HG02973 (cell line): ENCODE data around the gene MTMR12.
A peak's percentile ranks its signal among the peaks of the same experiment; 100 is the strongest.

ENCODE experiments used
- ATAC-seq: cut with Tn5 transposase; IDR thresholded peaks from one replicate; pipeline ENCODE4 v1.9.1; 2021; ENCODE audit warnings: moderate library complexity; ENCODE audit not compliant: unreplicated experiment

The MTMR12 gene

GRCh38 chr5:32277798-32278197, 34.9 kb downstream of the MTMR12 start:
- peak; percentile 33 for ATAC-seq

- peak; percentile 49 for ATAC-seq
Measured at GRCh38 chr5:32276173-32276853, 36.4 kb downstream of the MTMR12 start.

- no peak for ATAC-seq
Measured at GRCh38 chr5:32275396-32275741, 37.4 kb downstream of the MTMR12 start.

- no peak for ATAC-seq
Measured at GRCh38 chr5:32274548-32275395, 38.0 kb downstream of the MTMR12 start.

- no peak for ATAC-seq
Measured at GRCh38 chr5:32273821-32274220, 38.9 kb downstream of the MTMR12 start.

- ATAC-seq = no peak
Measured at GRCh38 chr5:32272746-32273145, 40.0 kb downstream of the MTMR12 start.

GRCh38 chr5:32270946-32271345, 41.8 kb downstream of the MTMR12 start:
- no peak for ATAC-seq

- no peak for ATAC-seq
Measured at GRCh38 chr5:32270178-32270577, 42.6 kb downstream of the MTMR12 start.

- ATAC-seq = no peak
Measured at GRCh38 chr5:32265902-32266301, 46.8 kb downstream of the MTMR12 start.

- no peak for ATAC-seq
Measured at GRCh38 chr5:32264957-32265572, 47.7 kb downstream of the MTMR12 start.

- no peak for ATAC-seq
Measured at GRCh38 chr5:32263684-32264083, 49.1 kb downstream of the MTMR12 start.

- peak; percentile 84 for ATAC-seq
Measured at GRCh38 chr5:32261198-32261597, 51.5 kb downstream of the MTMR12 start.

- ATAC-seq = no peak
Measured at GRCh38 chr5:32259033-32259432, 53.7 kb downstream of the MTMR12 start.

GRCh38 chr5:32258424-32258823, 54.3 kb downstream of the MTMR12 start:
- ATAC-seq = no peak

GRCh38 chr5:32255540-32255900, 57.2 kb downstream of the MTMR12 start:
- ATAC-seq = no peak

GRCh38 chr5:32254881-32255539, 57.7 kb downstream of the MTMR12 start:
- no peak for ATAC-seq

GRCh38 chr5:32251871-32252458, 60.8 kb downstream of the MTMR12 start:
- no peak for ATAC-seq

- ATAC-seq = no peak
Measured at GRCh38 chr5:32249668-32250067, 63.1 kb downstream of the MTMR12 start.

GRCh38 chr5:32245742-32246141, 67.0 kb downstream of the MTMR12 start:
- no peak for ATAC-seq

GRCh38 chr5:32244017-32244416, 68.7 kb downstream of the MTMR12 start:
- no peak for ATAC-seq
